Fibroblast of skin of right biceps (primary cell): ENCODE measurements around the gene CYP2F1.
"Not testable (repeated sequence)": the region's sequence is repeated elsewhere in the genome, so short reads cannot be mapped to it uniquely, and the experiment has no call there.

Source experiments
- DNase-seq: peaks from one replicate; pipeline ENCODE4 v3.0.0-alpha.2; 2013

The CYP2F1 gene

DNA sequence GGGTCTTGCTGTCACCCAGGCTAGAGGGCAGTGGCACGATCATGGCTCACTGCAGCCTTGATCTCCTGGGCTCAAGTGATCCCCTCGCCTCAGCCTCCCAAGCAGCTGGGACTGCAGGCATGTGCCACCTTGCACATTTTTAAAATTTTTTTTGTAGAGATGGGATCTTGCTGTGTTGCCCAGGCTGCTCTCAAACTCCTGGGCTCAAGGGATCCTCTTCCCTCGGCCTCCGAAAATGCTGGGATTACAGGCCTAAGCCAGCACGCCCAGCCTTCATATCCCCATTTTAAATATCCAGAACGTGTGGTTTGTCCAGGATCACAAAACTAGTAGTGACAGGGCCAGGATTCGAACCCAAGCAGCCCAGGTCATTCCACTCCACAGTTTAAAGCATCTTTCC lies 13.1 kb downstream of the CYP2F1 start:
- DNase-seq, result not testable (repeated sequence)

DNA sequence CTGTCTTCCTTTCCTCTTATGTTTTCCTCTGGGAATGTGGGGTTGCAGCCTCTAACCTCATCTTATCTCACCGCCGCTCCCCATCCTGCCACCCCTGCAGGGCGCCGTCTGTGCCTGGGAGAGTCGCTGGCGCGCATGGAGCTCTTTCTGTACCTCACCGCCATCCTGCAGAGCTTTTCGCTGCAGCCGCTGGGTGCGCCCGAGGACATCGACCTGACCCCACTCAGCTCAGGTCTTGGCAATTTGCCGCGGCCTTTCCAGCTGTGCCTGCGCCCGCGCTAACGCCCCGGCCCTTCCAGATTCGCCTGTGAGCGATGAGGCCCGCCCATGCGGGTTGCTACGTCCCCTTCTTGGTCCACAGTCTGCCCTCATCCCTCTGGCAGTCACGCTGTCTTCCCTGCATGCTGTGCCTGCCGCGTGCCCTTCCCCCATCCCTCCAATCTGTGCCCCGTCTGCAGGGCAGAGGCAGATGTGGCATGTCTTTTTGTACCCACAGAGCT lies 13.6 kb downstream of the CYP2F1 start:
- DNase-seq, result peak; percentile 41

DNA sequence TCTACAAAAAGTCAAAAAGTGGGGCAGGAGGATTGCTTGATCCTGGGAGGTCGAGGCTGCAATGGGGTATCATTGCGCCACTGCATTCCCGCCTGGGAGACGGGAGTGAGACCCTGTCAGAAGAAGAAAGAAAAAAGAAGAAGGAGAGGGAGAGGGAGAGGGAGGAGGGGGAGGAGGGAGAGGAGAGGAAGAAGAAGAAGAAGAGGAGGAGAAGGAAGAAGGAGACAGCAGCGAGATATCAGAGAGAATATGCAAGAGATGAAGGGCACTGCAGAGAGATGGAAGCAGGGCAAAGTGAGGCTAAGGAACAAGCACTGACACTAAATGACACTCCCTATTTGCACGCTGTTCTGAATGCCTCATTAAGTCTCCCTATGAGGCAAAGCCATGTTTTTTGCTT lies 14.5 kb downstream of the CYP2F1 start:
- no peak for DNase-seq

DNA sequence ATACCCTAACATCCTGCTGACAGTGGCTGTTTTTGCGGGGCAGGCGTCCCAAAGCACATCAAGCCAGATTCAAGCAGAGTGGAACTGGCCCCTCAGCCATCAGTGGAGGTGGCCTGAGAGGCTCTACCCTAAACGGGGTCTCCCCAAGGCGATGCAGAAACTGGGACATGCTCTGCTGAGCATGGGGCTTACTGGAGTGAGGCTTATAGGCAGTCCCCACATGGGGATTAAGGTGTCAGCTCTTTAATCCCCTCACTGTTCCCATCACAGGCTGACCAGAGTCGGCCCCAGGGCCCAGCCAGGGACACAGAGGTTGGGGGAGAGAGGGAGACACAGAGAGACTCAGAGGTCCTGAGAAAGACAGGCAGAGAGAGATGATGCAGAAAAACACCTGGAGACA lies 17.0 kb downstream of the CYP2F1 start:
- no peak for DNase-seq

DNA sequence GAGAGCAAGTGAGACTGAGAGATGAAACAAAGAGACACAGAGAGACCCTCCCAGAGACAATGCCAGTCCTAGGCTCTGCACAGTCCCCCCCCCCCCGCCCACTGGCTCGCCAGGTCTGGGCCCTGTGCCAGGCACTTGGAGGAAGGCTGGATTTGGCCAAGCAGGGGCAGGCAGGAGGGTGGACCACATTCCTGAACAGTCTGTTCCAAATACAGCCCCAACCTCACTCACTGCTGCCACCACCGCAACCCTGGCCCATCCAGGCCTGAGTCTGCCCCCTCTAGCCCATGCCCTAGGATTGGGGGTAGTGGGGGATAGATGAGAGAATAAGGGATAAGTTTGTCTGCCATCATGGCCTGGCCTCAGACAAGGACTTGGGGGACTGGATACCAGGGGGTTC lies 19.0 kb downstream of the CYP2F1 start:
- DNase-seq, result no peak

DNA sequence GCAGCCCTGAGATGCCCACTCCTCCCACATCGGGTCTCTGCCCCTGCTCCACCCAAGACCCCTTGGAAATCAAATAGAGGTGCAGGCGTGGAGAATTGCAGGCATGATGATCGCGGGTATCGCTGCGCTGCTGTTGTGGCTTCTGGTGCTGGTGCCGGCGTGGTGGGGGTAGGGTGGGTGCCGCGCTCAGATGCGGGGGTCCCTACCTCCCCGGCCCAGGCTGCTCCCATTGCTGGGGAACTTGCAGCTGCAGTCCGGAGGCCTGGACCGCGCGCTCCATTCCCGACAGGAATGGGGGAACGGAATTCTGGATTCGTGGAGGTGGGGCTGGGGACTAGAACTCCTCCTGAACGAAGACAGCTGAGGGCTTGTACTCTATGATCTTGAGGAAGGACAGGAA lies 20.4 kb downstream of the CYP2F1 start:
- no peak for DNase-seq

DNA sequence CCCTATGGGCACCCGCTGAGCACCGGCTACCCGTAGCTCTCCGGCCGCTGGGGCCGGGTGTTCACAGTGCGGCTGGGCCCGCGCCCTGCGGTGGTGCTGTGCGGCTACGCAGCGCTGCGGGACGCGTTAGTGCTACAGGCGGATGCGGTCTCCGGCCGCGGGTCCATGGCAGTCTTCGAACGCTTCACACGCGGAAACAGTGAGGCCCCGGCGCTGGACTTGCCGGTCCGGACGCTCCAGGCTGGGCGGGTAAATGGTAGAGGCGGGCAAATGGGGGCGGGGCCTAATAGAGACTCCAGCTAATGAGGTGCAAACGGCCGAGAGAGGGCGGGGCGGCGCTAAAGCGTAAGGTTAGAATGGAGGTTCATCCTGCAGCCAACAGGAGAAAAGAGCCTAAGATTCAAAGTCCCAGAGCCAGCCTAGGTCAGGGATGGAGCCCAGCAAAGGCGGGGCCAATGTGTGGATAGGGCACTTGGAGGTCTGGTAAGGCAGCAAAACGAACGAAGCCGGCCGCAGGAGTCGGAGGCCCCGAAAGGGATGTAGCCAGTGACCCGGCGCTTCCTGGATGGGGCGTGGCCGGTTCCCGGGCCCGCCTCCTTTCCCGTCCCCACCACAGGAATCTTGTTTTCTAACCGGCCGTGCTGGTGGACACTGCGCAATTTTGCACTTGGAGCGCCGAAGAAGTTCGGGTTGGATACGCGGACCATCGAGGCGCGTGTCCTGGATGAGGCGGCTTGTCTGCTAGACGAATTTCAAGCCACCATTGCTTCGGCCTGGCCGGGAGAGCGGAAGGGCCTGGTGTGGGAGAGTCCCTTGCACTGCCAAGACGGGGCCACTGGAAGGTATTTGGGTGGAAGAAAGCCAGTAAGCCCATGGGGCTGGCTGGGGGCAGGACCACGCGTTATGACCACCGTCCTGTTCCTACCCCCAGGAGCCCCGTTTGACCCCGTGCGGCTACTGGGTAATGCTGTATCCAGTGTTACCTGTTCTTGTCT lies 21.5 kb downstream of the CYP2F1 start:
- DNase-seq, result peak; percentile 58

DNA sequence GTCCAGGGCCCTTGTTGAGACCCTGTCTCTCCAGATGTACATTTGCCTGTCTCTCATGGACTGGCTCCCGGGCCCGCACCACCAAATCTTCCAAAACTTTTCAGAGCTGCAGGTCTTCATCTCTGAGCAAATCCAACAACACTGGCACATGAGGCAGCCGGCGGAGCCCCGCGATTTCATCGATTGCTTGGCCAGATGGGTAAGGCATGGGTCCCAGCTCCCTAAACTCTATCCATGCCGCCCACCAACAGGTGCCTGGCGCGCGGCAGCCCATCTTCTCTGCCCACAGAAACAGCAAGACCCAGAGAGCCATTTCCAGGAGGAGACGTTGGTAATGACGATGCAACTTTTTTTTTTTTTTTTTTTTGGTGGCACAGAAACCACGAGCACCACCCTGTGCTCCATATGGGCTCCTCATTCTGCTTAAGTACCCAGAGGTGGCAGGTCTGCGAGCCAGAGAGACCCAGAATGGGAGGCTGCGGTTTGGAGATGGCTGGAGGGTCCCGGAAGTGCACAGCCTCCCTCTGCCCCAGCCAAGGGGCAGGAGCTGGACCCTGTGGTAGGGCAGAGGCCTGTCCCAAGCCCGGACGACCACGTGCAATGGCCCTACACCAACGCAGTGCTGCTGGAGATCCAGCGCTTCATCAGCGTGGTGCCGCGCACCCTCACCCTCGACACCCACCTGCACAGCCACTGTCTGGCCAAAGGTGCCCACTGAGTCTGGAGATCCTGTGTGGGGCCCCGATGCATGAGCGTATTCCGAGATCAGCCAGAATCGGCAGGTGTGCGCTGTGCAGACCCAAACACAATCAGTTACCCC lies 22.6 kb downstream of the CYP2F1 start:
- no peak for DNase-seq

DNA sequence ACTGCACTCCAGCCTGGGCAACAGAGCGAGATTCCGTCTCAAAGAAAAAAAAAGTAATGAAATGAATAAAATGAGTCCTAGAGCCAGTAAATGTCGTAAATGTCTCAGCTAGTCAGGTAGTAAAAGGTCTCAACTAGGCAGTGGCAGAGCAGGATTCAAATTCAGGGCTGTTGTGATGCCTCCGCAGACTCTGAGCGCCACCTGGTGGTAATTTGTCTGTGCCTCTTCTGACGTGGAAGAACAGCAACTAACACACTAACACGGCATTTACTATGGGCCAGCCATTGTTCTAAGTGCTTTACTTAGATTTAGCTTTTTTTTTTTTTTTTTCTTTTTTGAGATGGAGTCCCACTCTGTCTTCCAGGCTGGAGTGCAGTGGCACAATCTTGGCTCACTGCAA lies 30.2 kb downstream of the CYP2F1 start:
- peak; percentile 71 for DNase-seq

DNA sequence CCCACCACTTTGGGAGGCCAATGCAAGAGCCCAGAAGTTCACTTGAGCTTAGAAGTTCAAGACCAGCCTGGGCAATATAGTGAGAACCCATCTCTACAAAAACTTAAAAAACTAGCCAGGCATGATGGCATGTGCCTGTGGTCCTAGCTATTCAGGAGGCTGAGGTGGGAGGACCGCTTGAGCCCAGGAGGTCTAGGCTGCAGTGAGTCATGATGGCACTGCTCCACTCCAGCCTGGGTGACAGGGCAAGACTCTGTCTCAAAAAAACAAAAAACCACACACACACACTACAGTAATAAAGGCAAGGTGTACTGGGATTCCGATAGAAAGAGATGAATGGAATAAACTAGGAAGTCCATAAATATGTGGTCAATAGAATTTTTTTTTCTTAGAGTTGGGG lies 35.6 kb downstream of the CYP2F1 start:
- no peak for DNase-seq

DNA sequence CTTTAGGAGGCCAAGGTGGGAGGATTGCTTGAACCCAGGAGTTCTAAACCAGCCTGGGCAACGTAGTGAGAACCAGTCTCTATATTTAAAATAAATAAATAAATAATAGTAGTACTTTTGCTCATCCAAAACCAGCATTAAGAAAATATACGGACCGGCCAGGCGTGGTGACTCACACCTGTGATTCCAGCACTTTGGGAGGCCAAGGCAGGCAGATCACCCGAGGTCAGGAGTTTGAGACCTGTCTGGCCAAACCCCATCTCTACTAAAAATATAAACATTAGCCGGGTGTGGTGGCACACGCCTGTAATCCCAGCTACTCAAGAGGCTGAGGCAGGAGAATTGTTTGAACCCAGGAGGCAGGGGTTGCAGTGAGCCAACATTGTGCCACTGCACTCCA lies 36.8 kb downstream of the CYP2F1 start:
- DNase-seq, result not testable (repeated sequence)

DNA sequence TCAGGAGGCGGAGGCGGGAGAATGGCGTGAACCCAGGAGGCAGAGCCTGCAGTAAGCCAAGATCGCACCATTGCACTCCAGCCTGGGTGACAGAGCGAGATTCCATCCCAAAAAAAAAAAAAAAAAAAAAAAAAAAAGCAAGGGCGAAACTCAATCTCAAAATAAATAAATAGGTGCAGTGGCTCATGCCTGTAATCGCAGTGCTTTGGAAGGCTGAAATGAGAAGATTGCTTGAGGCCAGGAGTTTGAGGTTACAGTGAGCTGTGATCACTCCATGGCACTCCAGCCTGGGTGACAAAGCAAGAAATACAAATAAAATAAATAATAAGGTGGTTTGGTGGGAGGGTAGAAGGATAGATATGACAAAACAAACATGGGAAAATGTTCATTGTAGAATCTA lies 39.8 kb downstream of the CYP2F1 start:
- DNase-seq, result no peak

DNA sequence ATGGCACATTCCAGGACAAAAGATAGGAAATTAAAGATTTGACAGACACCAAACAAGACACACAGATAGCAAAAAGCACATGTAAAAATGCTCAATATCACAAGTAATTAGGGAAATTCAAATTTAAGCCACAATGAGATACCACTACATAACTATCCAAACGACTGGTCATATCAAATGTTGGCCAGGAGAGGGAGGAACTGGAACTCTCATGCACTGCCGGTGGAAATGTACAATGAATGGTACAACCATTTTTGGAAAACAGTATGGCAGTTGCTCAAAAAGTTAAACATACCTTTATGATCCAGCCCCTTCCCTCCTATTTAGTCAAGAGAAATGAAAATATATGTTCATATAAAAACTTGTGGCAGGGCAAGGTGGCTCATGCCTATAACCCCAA lies 42.0 kb downstream of the CYP2F1 start:
- no peak for DNase-seq

DNA sequence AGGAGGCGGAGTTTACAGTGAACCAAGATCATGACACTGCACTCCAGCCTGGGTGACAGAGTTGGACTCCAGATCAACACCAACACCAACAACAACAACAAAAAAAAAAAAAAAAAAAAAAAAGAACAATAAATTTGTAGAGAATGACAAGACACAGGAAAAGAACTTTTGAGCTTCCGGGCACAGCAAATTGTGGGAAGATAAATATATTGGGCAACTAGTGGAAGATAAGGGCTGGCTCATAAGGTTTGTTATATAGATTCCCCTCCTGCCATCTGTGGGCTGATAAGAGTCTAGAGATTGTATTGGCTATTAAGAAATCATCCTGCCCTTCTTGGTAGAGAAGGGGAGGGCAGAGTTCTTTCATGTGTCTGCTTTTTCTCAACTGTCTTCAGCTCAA lies 45.6 kb downstream of the CYP2F1 start:
- DNase-seq, result no peak

DNA sequence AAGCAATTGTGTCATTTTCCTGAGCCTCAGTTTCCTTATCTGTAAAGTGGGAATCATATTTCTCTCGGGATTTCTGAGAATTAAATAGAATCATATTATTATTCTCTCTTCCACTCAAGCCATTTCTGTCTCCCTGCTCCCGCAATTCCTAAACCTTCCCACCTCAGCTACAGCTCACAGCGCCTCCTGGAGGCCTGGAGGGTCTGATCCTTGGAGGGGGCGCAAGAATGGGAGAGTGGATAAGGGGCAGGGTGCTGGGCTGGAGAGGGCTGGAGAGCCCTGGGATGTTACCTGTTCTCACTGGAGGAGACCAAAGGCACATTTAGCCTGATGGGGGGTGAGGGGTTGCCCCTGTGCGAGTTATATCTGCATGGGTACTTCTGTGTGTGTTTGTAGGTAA lies 47.7 kb downstream of the CYP2F1 start:
- DNase-seq, result no peak

DNA sequence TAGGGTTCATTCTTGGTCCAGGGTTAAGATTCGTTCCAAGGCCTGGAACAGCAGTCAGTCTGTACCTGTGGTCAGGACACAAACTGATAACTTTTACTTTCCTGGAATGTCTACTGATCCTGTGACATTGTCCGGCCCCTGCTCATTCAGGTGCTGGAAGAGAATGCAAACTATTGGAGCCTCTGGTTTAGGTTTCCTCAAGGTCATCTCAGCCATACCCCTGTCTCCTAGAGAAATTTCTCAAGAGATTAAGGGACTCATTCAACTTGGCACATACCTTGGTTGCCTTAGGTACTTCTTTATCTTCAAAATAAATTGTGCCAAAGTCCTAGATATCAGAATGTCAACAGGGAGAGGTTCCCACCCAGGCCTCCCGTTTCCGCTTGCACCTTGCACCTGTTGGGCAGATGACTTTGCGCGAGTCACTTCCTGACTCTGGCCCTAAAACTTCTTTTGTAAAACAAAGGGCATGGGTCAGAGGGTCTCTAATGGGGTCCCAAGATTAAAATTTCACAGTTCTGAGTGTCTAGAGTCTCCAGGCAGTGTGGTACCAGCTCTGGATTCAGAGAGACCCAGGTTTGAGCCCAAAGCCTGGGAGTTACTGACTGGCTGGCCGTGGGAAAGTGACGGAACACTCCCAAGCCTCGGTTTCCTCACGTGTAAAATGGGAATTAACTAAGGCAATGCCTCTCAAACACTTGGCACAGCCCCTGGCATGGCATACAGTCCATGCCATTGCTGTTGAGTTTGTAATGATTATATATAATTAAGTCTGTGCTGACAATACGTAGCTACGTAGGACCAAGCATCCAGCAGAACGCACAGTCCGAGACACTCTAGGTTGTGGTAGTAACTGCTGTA lies 52.9 kb downstream of the CYP2F1 start:
- DNase-seq, result no peak

DNA sequence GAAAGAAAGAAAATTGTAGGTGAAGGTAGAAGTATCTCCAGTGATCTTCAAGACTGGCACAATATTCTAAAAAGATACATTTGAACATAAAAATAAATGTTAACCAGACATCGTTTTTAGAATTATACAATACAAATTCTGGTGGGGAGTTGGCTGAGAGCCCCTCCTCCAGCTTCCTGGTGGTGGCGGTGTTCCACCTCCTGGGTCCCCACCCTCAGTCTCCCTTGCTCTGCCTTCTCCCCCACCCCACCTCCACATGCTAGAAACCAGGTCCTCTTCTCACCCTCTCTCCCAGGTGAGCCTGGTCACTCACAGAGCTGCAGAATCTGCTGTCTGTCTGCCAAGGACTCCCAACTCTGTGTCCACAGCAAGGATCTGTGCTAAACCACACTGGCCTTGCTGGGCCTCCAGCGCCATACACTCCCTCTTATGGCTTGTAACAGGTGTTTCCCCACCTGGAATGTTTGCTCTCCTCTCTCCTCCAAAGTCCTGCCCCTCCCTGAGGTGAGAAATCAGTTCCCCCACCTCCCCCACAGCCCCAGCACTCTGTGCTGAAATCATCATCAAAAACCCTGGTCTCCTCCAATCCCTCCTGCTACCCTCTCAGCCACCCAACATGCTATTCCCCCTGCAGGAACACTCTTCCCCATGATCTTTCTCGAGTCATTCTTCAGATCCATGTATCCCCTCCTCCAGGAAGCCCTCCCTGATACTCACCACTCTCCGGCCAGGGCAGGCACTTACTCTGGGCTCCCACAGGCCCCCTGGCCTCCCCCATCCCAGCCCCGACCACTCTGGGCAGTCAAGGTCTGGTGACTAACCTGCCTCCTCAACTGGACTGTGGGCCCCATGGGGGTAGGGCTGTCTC lies 58.3 kb downstream of the CYP2F1 start:
- no peak for DNase-seq

DNA sequence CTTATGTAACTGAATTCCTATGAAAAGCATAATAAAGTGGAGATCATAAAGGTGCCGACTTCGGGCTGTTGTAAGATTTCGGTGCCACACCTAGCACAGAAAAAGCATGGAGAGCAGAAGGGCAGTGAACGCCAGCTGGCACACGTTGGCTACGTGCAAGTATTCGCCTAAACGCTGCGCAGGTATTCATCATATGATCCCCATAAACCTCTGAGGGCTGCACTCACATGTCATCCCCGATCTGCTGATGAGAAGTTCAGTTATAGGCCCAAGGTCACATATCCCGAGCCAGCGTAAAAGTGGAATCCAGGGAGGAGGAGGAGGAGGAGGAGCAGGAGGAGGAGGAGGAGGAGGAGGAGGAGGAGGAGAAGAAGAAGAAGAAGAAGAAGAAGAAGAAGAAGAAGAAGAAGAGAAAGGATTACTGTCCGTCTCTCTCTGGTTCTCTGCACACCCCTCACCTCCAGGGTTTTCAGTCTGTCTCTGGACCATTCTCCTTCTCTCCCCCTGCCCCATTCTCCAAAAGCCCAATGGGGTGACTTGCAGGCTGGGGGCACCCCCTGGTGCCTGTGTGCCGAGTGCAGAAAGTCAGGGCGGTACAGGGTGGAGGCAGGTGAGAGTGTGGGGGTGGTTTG lies 60.2 kb downstream of the CYP2F1 start:
- no peak for DNase-seq

DNA sequence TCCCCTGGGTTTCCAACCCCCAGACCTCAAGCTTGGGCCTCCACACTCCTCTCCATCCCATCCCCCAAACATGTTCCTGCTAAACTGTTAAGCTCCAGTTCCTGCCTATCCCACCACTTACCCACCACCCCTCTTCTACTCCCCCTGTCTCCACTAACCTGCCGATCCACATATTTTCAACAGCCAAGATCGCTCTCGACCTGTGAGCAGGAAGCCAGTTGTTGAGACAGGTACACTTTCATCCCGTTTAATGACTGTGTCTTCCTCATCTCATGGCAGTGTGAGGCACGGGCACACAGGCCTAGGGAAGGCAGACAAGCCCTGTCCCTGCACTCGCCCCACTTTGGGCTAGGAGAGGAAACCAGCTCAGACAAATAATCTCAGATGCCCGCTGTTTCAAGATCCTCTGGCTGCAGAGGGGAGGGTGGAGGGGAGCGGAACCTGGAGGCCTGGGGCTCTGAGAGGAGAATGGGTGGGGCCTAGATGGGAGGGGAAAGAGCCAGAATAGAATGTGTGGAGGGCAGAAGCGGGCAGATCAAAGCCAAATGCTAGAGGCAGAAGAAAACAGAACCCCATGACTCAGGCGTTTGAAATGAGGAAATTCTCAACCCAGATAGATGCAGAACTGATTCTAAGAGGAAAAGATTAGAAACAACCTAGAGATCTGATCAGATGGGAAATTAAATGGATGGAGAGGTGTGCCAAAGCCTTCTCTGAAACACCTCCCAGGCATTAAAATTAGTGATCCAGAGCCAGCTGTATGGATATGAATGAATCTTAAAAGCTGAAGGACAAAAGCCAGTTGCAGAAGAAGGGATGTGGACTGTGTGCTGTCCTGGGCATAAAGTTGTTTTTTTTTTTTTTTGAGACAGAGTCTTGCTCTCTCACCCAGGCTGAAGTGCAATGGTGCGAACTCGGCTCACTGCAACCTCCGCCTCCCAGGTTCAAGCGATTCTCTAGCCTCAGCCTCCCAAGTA lies 61.9 kb downstream of the CYP2F1 start:
- peak; percentile 81 for DNase-seq
